DND-41 (cell line): ENCODE measurements around the gene ASCC2.

Experiments
- ATAC-seq: fragments of 200-7000 bp; cut with Tn5 transposase; 3 replicates; pipeline ENCODE4 v1.9.1; 2021; ENCODE audit warnings: low read depth; ENCODE audit not compliant: insufficient read depth
- DNase-seq: peaks from one replicate; pipeline ENCODE4 v3.0.0-alpha.2; 2020
- H2AFZ ChIP-seq: 2 replicates; pipeline ENCODE4 v1.6.0; 2012; ENCODE audit warnings: low read depth, low read length
- H3K27ac ChIP-seq: 2 replicates; pipeline ENCODE4 v1.5.1; 2012; ENCODE audit warnings: low read length, inconsistent platforms
- H3K27me3 ChIP-seq: fragments of 200-600 bp; sonication (generic); 2 replicates; pipeline ENCODE4 v1.6.0; 2012; ENCODE audit warnings: low read length, mild to moderate bottlenecking, inconsistent platforms; ENCODE audit not compliant: insufficient read depth, poor library complexity
- H3K36me3 ChIP-seq: 2 replicates; pipeline ENCODE4 v1.5.1; 2012; ENCODE audit warnings: low read length, inconsistent platforms; ENCODE audit not compliant: insufficient read depth
- H3K4me1 ChIP-seq: 2 replicates; pipeline ENCODE4 v1.5.1; 2012; ENCODE audit warnings: mild to moderate bottlenecking, low read length; ENCODE audit not compliant: insufficient read depth
- H3K4me2 ChIP-seq: 2 replicates; pipeline ENCODE4 v1.6.0; 2012; ENCODE audit warnings: mild to moderate bottlenecking, moderate library complexity, low read length, inconsistent platforms; ENCODE audit not compliant: insufficient read depth
- H3K4me3 ChIP-seq, 2 experiments: fragments of 200-600 bp in 1 of 2; shearing (Covaris generic) in 1 of 2; 2 replicates each; pipeline ENCODE4 v1.5.1; 2012 to 2016; ENCODE audit warnings: inconsistent platforms in 2 of 2, low read length in 2 of 2, mild to moderate bottlenecking in 2 of 2, low read depth in 1 of 2, moderate library complexity in 1 of 2
- H3K79me2 ChIP-seq: 2 replicates; pipeline ENCODE4 v1.6.0; 2012; ENCODE audit warnings: low read length, inconsistent platforms; ENCODE audit not compliant: insufficient read depth
- H3K9ac ChIP-seq: 2 replicates; pipeline ENCODE4 v1.6.0; 2012; ENCODE audit warnings: low read depth, mild to moderate bottlenecking, inconsistent platforms, low read length, moderate library complexity
- H3K9me3 ChIP-seq: 2 replicates; pipeline ENCODE4 v1.5.1; 2012; ENCODE audit warnings: low read length, moderate library complexity, mild to moderate bottlenecking, inconsistent platforms; ENCODE audit not compliant: insufficient read depth, severe bottlenecking
- H4K20me1 ChIP-seq: 2 replicates; pipeline ENCODE4 v1.6.0; 2012; ENCODE audit warnings: low read length; ENCODE audit not compliant: insufficient read depth
- EZH2 ChIP-seq: IDR thresholded peaks from 3 replicates; pipeline ENCODE4 v1.6.1; 2012; ENCODE audit warnings: borderline replicate concordance, low read depth, mild to moderate bottlenecking, moderate library complexity, low read length, inconsistent platforms; ENCODE audit not compliant: severe bottlenecking
- TF ChIP-seq, protein P1 (sequence below): IDR thresholded peaks from 2 replicates; pipeline ENCODE4 v1.5.1; 2012; ENCODE audit warnings: borderline replicate concordance, low read length, moderate library complexity, mild to moderate bottlenecking; ENCODE audit not compliant: poor library complexity, severe bottlenecking; ENCODE audit errors: extremely low read depth

ASCC2 gene

DNA sequence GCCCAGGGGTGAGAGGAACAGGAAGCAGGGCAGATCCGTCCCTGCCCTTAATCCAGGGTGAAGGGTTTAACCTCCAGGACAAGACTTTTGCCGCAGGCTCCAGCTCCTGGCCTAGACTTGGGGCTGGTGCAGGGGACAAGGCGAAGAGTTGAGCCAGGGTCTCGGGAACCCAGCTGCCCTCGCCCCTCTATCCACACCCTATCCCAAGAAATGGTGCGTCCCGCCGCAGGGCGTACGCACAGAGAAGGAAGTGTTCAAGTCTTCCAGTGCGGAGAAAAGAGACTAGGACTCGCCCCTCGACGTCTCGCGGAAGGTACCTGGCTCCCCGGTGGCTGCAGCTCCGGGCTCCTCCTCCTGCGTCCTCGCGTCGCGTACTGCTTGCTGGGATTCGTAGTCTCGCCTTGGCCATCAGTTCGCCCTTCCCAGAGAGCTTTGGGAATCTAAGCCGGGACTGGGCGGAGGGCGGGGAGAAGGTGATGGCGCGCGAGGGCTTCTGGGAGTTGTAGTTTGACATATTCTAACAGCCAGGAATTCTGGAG, 71.4 kb downstream of the ASCC2 start, which contains the start of gene ZMAT5:
ZMAT5 (minus strand) TSS at position 376 of the 539 bp plus-strand sequence. CDS start 18,463 bp downstream, outside the sequence.
- Histone ChIP-seq H3K9me3 (no peaks in the 10 kb centered on the region), H3K36me3 (peaks cover 20% of the 10 kb centered on the region), H3K27ac (peak within 1 kb of the TSS; percentile 93), H2AFZ (peak within 1 kb of the TSS; percentile 99), H3K27me3 (no peaks in the 10 kb centered on the region), H3K9ac (peak within 1 kb of the TSS; percentile 79), H4K20me1 (peaks cover 6% of the 10 kb centered on the region; the same call in 1 of the 2 replicates), H3K4me3 (peak within 1 kb of the TSS; percentile 88 to 91), H3K4me2 (peak within 1 kb of the TSS; percentile 84), H3K79me2 (peaks cover 49% of the 10 kb centered on the region), H3K4me1 (peaks cover 39% of the 10 kb centered on the region)
- DNase-seq (peak; percentile 96), ATAC-seq (peak; percentile 95)
- TF ChIP-seq, protein P1, sequence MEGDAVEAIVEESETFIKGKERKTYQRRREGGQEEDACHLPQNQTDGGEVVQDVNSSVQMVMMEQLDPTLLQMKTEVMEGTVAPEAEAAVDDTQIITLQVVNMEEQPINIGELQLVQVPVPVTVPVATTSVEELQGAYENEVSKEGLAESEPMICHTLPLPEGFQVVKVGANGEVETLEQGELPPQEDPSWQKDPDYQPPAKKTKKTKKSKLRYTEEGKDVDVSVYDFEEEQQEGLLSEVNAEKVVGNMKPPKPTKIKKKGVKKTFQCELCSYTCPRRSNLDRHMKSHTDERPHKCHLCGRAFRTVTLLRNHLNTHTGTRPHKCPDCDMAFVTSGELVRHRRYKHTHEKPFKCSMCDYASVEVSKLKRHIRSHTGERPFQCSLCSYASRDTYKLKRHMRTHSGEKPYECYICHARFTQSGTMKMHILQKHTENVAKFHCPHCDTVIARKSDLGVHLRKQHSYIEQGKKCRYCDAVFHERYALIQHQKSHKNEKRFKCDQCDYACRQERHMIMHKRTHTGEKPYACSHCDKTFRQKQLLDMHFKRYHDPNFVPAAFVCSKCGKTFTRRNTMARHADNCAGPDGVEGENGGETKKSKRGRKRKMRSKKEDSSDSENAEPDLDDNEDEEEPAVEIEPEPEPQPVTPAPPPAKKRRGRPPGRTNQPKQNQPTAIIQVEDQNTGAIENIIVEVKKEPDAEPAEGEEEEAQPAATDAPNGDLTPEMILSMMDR = no peak
- no peak for TF ChIP-seq EZH2

DNA sequence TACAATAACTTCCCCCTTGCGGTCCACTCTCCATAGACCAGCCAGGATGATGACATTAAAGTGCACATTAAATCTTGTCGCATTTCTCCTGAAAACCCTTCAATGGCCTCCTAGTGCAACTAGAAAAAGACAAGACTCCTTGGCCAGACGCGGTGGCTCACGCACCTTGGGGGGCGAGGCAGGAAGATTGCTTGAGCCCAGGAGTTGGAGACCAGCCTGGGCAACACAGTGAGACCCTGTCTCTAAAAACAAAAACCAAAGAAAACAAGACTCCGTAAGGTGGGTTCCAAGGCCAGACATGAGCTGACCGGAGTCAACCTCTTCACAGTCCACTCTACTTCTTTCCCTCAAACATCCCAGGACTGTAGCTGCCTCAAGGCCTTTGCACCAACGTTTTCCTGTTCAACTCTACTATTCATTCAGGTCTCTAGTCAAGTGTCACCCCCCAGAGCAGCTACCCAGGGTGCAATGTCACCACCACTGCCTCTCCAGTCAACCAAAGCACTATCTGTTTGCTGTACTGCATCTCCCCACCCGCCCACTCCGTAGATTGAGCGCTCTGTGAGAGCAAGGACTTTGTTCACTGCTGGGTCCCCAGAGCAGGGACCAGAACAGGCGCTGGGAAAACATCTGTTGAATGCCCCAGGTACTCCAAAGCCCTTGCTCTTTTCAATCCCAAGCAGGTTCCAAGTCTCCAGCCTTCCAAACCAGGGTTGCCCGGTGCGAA, 72.0 kb downstream of the ASCC2 start:
- TF ChIP-seq EZH2 = no peak
- TF ChIP-seq, protein P1 = no peak
- H4K20me1 ChIP-seq = peaks cover 6% of the 10 kb centered on the region; the same call in 1 of the 2 replicates

DNA sequence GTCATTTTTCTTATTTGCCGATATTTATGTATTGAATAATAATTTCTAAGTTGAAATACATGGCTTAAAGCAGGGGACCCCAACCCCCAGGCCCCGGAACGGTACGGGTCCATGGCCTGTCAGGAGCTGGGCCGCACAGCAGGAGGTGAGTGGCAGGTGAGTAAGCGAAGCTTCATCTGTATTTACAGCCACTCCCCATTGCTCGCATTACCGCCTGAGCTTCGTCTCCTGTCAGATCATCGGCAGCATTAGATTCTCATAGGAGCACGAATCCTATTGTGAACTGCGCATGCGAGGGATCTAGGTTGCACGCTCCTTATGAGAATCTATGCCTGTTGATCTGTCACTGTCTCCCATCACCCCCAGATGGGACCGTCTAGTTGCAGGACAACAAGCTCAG, 75.8 kb downstream of the ASCC2 start:
- no peak overlapping the region for H3K4me3 ChIP-seq
- DNase-seq (no peak), ATAC-seq (no peak)
- H2AFZ ChIP-seq = no peak overlapping the region
- peaks cover under 1% of the 10 kb centered on the region; the same call in 1 of the 2 replicates for H3K36me3 ChIP-seq
- no peaks in the 10 kb centered on the region for H3K27me3 ChIP-seq
- H3K4me1 ChIP-seq = peaks cover 27% of the 10 kb centered on the region
- H3K4me2 ChIP-seq = no peak overlapping the region
- H4K20me1 ChIP-seq = no peaks in the 10 kb centered on the region
- H3K9me3 ChIP-seq = no peaks in the 10 kb centered on the region
- no peak overlapping the region for H3K9ac ChIP-seq
- peaks cover 32% of the 10 kb centered on the region for H3K79me2 ChIP-seq
- no peak for TF ChIP-seq EZH2
- TF ChIP-seq, protein P1 = no peak
- no peak overlapping the region for H3K27ac ChIP-seq

More for the DNA sequence above, 72.0 kb downstream of the ASCC2 start:
- Histone ChIP-seq H3K79me2 (peaks cover 49% of the 10 kb centered on the region), H3K36me3 (peaks cover 20% of the 10 kb centered on the region), H2AFZ (peak overlapping the region; percentile 99), H3K9me3 (no peaks in the 10 kb centered on the region), H3K27me3 (no peaks in the 10 kb centered on the region), H3K4me3 (peak overlapping the region; percentile 88 to 91), H3K4me2 (peak overlapping the region; percentile 84), H3K9ac (peak overlapping the region; percentile 79), H3K27ac (peak overlapping the region; percentile 93), H3K4me1 (peaks cover 39% of the 10 kb centered on the region)
- ATAC-seq = peak; percentile 27
- DNase-seq = peak; percentile 46
